PC-9 (cell line): ENCODE data around the gene C2CD3. TPM values are rescaled to one million over a fixed set of nuclear protein-coding genes. Genes with fewer than 3 reads are reported as not detected.

Experiments used
- BruUV-seq: library from RNA; stranded (reverse); fragments of 400-500 nt; replicated peaks from 2 replicates; lab custom pipeline; 2021; lab: Mats Ljungman, UMichigan
- CTCF ChIA-PET: fragments of 300-600 bp; sonication (Branson Sonifier 250); formaldehyde crosslinking; loops from one replicate; lab custom pipeline; 2022; ENCODE audit warnings: antibody characterized with exemption; lab: Charles Lee
- POLR2A ChIA-PET: fragments of 300-600 bp; sonication (Branson Sonifier 250); formaldehyde crosslinking; loops from one replicate; lab custom pipeline; 2022; ENCODE audit warnings: antibody characterized with exemption; ENCODE audit not compliant: unreplicated experiment; lab: Charles Lee
- DNase-seq, 2 experiments: peaks; one replicate each; pipeline versions ENCODE4 v3.0.0 to v3.0.0-alpha.2; 2015 to 2022; ENCODE audit warnings: mixed read lengths in 1 of 2
- H2AFZ ChIP-seq: fragments of 200-600 bp; sonication (generic); 2 replicates; pipeline ENCODE4 v1.8.1; 2017; ENCODE audit warnings: antibody characterized with exemption
- H3F3A ChIP-seq: fragments of 200-600 bp; sonication (generic); 2 replicates; pipeline ENCODE4 v1.8.1; 2017; ENCODE audit warnings: antibody characterized with exemption, mild to moderate bottlenecking, low read depth; ENCODE audit not compliant: insufficient read depth
- H3K27ac ChIP-seq: fragments of 200-600 bp; sonication (generic); 2 replicates; pipeline ENCODE4 v1.6.1; 2016; ENCODE audit warnings: mixed run types
- H3K27me3 ChIP-seq: fragments of 200-600 bp; sonication (generic); 2 replicates; pipeline ENCODE4 v1.6.1; 2016; ENCODE audit warnings: low read depth, mixed run types; ENCODE audit not compliant: insufficient read depth
- H3K36me3 ChIP-seq: fragments of 200-600 bp; sonication (generic); 2 replicates; pipeline ENCODE4 v1.6.1; 2016; ENCODE audit warnings: low read depth, mixed run types
- H3K4me1 ChIP-seq: fragments of 200-600 bp; sonication (generic); replicated peaks from 2 replicates; pipeline ENCODE4 v1.6.1; 2016; ENCODE audit warnings: mixed run types; ENCODE audit not compliant: insufficient read depth
- H3K4me2 ChIP-seq: fragments of 200-600 bp; sonication (generic); 2 replicates; pipeline ENCODE4 v1.6.1; 2017; ENCODE audit warnings: mixed run types
- H3K4me3 ChIP-seq: fragments of 200-600 bp; sonication (generic); 2 replicates; pipeline ENCODE4 v1.6.1; 2016; ENCODE audit warnings: mixed run types
- H3K79me2 ChIP-seq: fragments of 200-600 bp; sonication (generic); 2 replicates; pipeline ENCODE4 v1.6.1; 2017; ENCODE audit warnings: low read depth, mixed run types
- H3K9me2 ChIP-seq: fragments of 200-600 bp; sonication (generic); 2 replicates; pipeline ENCODE4 v1.8.1; 2017; ENCODE audit warnings: mild to moderate bottlenecking; ENCODE audit not compliant: insufficient read depth
- H3K9me3 ChIP-seq: fragments of 200-600 bp; sonication (generic); 2 replicates; pipeline ENCODE4 v1.8.1; 2016; ENCODE audit warnings: low read depth; ENCODE audit not compliant: insufficient read depth
- H4K20me1 ChIP-seq: fragments of 200-600 bp; sonication (generic); 2 replicates; pipeline ENCODE4 v1.8.1; 2017; ENCODE audit not compliant: insufficient read depth
- CTCF ChIP-seq: fragments of 200-600 bp; sonication (generic); conservative IDR thresholded peaks from 2 replicates; pipeline ENCODE4 v1.6.1; 2017; ENCODE audit warnings: mixed run types, antibody characterized with exemption, mild to moderate bottlenecking, moderate library complexity
- EZH2 ChIP-seq: fragments of 200-600 bp; sonication (generic); IDR thresholded peaks from 2 replicates; pipeline ENCODE4 v1.8.0; 2017; ENCODE audit warnings: antibody characterized with exemption, low read depth
- intact Hi-C: fragments of 100-400 bp; cut with micrococcal nuclease; formaldehyde crosslinking; loops from one replicate; pipeline ENCODE4 v1.10.0; 2022; ENCODE audit not compliant: unreplicated experiment
- total RNA-seq: library from RNA; stranded (reverse); gene quantifications from 2 replicates; pipeline ENCODE4 v1.2.3, GENCODE V29; 2021

The C2CD3 gene
- total RNA-seq, 1 experiment from 2014 or later: 50.0 TPM

DNA sequence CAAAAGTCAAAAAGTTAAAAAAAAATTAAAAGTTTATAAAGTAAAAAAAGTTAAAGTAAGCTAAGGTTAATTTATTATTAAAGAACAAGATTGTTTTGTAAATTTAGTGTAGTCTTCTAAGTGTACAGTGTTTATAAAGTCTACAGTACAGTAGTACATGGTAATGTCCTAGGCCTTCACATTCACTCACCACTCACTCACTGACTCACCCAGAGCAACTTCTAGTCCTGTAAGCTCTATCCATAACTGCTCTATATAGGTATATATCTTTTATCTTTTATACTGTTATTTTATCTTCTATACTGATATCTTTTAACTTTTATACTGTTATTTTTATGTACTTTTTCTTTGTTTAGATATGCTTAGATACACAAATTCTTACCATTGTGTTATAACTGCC lies 11.2 kb downstream of the C2CD3 start:
- no peak overlapping the region for H3K27ac ChIP-seq
- H3K9me2 ChIP-seq: 0 out of 2 replicates have a peak, but pooled peaks cover 4% of the 10 kb centered on the region
- POLR2A ChIA-PET: interaction anchor here (0.6 kb wide), 1 partner anchor 11 kb away, joined by 3 read pairs; the partner anchor contains the start of genes C2CD3 and PPME1
- peaks cover 9% of the 10 kb centered on the region for H3F3A ChIP-seq
- intact Hi-C loops: no loop called here
- H3K27me3 ChIP-seq: no peaks in the 10 kb centered on the region
- H3K9me3 ChIP-seq: no peaks in the 10 kb centered on the region
- BruUV-seq: no TSS peak
- no peak for DNase-seq
- H4K20me1 ChIP-seq: no peaks in the 10 kb centered on the region
- H3K4me1 ChIP-seq: peaks cover 9% of the 10 kb centered on the region
- CTCF ChIA-PET: interaction anchor here (0.5 kb wide), 1 partner anchor 108 kb away, joined by 3 read pairs; no protein-coding TSS in a partner anchor
- peaks cover 9% of the 10 kb centered on the region for H3K79me2 ChIP-seq
- TF ChIP-seq CTCF: no peak
- TF ChIP-seq EZH2: no peak
- H2AFZ ChIP-seq: no peak overlapping the region
- 0 out of 2 replicates have a peak, but pooled peaks cover 20% of the 10 kb centered on the region for H3K36me3 ChIP-seq
- H3K4me3 ChIP-seq: no peak overlapping the region
- no peak overlapping the region for H3K4me2 ChIP-seq

DNA sequence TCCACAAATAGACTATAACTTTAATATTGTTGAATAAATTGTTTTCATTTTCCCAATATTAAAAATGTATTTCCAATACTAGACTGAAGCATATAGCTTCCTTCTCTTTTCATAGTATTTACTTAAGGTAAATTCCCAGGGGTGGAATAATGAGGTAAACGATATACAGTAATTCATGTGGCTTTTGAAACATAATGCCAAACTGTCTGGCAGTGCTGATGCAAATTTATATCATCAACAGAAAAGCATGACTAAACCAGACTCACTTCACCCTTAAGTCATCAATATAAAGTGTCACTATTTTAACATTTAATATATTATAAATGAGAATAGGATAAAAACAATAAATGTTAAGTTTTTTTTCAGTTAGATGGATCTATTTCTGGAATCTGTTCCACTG lies 13.6 kb downstream of the C2CD3 start:
- no peak overlapping the region for H2AFZ ChIP-seq
- DNase-seq: no peak
- no peak overlapping the region for H3K27ac ChIP-seq
- H4K20me1 ChIP-seq: no peaks in the 10 kb centered on the region
- H3K4me3 ChIP-seq: no peak overlapping the region
- H3K9me2 ChIP-seq: 0 out of 2 replicates have a peak, but pooled peaks cover 4% of the 10 kb centered on the region
- peaks cover 23% of the 10 kb centered on the region for H3K4me1 ChIP-seq
- no peaks in the 10 kb centered on the region for H3K9me3 ChIP-seq
- peaks cover 19% of the 10 kb centered on the region for H3F3A ChIP-seq
- no peaks in the 10 kb centered on the region for H3K27me3 ChIP-seq
- intact Hi-C loops: no loop called here
- no peak for TF ChIP-seq CTCF
- no peak for TF ChIP-seq EZH2
- no TSS peak for BruUV-seq
- no peak overlapping the region for H3K4me2 ChIP-seq
- POLR2A ChIA-PET: interaction anchor here (0.6 kb wide), 1 partner anchor 87 kb away, joined by 4 read pairs; no protein-coding TSS in a partner anchor
- H3K36me3 ChIP-seq: peaks cover 10% of the 10 kb centered on the region; the same call in 1 of the 2 replicates
- CTCF ChIA-PET: no interaction called here
- peaks cover 30% of the 10 kb centered on the region for H3K79me2 ChIP-seq

DNA sequence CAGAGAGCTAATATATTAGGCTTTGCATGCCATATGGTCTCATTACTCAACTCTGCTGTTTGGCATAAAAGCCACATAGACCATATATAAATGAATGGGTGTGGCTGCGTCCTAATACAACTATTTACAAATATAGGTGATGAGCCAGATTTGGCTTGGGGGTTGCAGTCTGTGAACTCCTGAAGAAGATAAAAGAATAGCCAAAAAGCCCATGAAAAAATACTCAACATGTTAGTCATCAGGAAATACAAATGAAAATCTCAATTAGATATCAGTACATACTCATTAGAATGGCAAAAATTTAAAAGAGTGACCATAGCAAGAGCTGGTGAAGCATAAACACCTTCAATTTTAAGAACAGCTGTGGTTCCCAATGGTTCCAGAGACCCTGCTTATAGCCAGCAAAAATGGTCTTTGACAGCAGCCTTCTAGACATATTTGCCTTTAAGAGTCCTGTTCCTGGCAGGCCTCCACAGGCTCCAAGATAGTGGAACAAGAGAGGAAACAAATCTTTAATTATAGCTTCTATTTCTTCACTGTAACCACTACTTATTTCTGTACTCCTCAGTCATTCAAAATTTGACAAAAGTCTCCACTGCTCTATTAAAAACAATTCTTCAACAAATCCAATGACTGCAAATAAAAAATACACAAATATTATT lies 16.1 kb downstream of the C2CD3 start:
- H3K79me2 ChIP-seq: peaks cover 40% of the 10 kb centered on the region
- no peak overlapping the region for H2AFZ ChIP-seq
- H3K4me2 ChIP-seq: peak overlapping the region; percentile 33
- CTCF ChIA-PET: interaction anchor here (0.6 kb wide), 1 partner anchor 16 kb away, joined by 7 read pairs; the partner anchor contains the start of gene C2CD3
- H3K36me3 ChIP-seq: no peaks in the 10 kb centered on the region; the same call in 1 of the 2 replicates
- no peaks in the 10 kb centered on the region for H3K27me3 ChIP-seq
- no peaks in the 10 kb centered on the region for H4K20me1 ChIP-seq
- no peak for TF ChIP-seq CTCF
- no peak for TF ChIP-seq EZH2
- H3K9me2 ChIP-seq: no peaks in the 10 kb centered on the region
- peaks cover 23% of the 10 kb centered on the region for H3K4me1 ChIP-seq
- no TSS peak for BruUV-seq
- H3K9me3 ChIP-seq: no peaks in the 10 kb centered on the region
- no peak overlapping the region for H3K4me3 ChIP-seq
- intact Hi-C loops: no loop called here
- H3F3A ChIP-seq: peaks cover 19% of the 10 kb centered on the region
- H3K27ac ChIP-seq: peak overlapping the region; percentile 58
- POLR2A ChIA-PET: interaction anchor here (0.7 kb wide), 1 partner anchor 36 kb away, joined by 6 read pairs; no protein-coding TSS in a partner anchor
- peak in 1 of 2 experiments; percentile 86 for DNase-seq
